Stimulated activated CD8-positive, alpha-beta memory T cell treated with anti-CD3 and anti-CD28 coated beads, Interleukin-15, amount 100 ng/mL, for 4 hours (primary cell): ENCODE results near the gene CCNA1.

Experiments used
- DNase-seq, 2 donors: peaks; one replicate each; pipeline ENCODE4 v3.0.0-alpha.2; 2020; ENCODE audit warnings: low read depth in 2 of 2

CCNA1 gene

DNA sequence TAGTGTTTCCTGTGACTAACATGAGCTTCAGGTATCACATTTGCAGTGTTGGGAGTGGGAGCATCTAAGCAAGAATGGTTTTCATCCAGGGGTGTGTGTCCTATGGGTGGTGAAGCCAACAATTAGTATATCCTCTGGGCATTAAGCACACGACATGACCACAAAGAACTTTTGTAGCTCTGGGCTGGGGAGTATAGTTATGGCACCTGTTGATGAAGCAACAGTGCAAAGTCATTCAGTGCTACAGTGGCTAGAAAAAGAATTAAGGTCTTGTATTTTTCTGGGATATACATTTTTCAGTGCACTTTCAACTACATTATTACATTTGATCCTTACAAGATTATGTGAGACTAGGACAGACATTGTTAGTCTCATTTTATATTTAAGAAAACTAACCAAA lies 21.8 kb downstream of the CCNA1 start:
- DNase-seq, result no peak

- no peak for DNase-seq
Measured at GRCh38 chr13:36454987-36455386, 22.7 kb downstream of the CCNA1 start.

- DNase-seq, result no peak
Measured at GRCh38 chr13:36456577-36456976, 24.3 kb downstream of the CCNA1 start.

- no peak for DNase-seq
Measured at GRCh38 chr13:36461506-36461905, 29.2 kb downstream of the CCNA1 start.

- no peak for DNase-seq
Measured at GRCh38 chr13:36475468-36475867, 43.2 kb downstream of the CCNA1 start.

- no peak for DNase-seq
Measured at GRCh38 chr13:36476661-36477060, 44.4 kb downstream of the CCNA1 start.

- no peak for DNase-seq
Measured at GRCh38 chr13:36480726-36481427, 48.6 kb downstream of the CCNA1 start.

DNA sequence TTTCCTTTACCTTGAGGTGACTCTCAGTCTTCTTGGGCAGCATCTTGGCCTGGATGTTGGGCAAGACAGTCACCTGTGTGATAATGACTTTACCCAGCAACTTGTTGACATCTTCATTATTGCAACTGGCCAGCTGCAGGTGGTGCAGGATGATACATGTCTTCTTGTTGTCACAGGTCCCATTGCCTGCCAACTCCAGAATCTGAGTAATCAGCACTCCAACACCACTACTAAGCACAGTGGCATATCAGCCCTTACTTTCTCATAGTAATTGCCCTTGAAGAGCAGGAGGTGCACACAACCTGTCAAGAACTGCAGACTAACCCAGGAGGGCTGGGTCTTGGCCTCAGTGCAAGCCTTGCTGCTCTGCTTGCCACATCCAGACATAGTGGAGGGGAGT lies 57.8 kb downstream of the CCNA1 start:
- no peak for DNase-seq
